GM19438 (cell line): ENCODE data around the gene SPPL2C.

Source experiments
- ATAC-seq: cut with Tn5 transposase; IDR thresholded peaks from one replicate; pipeline ENCODE4 v1.9.1; 2021; ENCODE audit warnings: low read depth; ENCODE audit not compliant: unreplicated experiment

The SPPL2C gene

DNA sequence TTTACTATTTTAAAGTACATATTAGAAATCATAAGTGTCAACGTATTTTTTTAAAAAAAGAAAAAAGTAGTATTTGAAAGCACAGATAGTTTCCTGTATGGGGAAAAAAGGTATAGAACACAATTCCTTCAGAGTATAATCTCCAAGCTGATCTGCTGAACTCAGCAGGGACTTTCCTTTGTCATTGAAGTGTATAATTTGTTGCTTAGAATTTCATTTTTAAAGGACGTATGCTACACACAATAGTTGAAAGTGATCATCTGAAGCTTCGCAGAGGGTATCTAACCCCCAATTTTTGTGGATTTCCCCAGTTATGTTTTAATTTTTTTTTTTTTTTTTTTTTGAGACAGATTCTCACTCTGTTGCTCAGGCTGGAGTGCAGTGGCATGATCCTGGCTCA is 29.5 kb downstream of the SPPL2C start:
- ATAC-seq, result no peak

DNA sequence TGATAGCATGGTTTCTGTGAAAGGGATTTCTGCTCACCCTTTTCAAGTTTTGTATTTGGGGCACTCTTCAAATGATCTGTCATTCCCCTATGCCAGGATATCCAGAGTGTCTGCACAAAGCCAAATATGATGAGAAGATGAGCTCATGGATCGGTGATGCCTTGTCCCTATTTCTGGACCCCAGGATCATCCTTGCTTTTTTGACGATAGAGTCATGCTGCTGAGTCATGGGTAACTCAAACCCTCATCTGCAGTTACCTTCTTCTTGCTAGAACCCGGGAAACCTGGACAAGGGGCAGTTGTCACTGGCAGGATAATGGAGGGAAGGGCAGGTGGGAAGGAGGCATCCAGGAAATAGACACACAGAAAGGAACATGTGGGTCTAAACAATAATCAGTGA is 31.9 kb downstream of the SPPL2C start:
- no peak for ATAC-seq

DNA sequence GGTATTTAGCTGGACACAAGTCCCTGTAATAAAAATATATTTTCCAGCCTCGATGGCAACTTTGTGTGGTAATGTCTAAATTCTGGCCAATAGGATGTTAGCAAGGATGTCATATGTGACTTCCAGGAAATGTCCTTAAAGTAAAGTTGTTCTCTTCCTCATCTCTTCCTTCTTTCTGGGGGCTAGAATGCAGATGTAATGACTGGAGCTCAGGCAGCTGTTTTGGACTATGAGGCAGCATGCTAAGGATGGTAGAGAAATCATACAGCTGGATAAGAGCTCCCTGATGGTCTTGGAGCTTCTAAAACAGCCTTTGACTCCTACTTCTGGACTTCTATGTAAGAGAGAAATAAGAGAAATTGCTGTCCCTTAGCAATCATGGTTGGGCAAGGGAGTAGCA is 32.8 kb downstream of the SPPL2C start:
- no peak for ATAC-seq

DNA sequence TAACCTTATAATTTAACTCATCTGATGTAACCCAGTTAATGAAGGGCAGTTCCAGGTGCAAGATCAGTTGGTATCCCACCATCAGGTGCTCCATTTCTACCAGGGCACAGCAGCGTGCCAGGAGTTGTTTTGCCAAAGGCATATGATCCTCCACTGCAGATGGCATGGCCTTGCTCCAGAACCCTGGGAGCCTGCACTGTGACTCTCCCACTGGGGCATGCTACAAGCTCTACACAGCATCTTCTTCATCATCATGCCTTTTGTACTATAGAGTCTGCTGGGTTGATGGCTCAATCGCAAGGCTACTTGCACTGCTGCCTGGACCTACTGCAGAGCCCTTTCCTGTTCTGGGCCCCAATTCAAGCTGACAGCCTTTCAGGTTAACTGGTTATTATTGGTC is 38.4 kb downstream of the SPPL2C start:
- no peak for ATAC-seq

DNA sequence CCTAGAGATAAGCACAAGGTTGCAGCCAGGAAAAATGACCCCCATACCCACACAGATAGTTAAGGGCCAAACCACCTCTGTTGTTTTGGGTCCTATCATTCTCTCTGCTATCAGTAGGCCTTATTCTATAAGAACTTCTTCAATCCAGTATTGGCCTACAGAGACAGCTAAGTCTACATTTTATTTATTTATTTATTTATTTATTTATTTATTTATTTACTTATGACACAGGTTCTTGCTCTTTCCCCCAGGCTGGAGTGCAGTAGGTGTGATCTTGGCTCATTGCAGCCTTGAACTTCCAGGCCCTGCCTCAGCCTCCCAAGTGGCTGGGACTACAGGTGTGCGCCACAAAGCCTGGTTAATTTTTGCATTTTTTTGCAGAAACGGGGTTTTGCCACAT is 42.2 kb downstream of the SPPL2C start:
- ATAC-seq, result no peak

DNA sequence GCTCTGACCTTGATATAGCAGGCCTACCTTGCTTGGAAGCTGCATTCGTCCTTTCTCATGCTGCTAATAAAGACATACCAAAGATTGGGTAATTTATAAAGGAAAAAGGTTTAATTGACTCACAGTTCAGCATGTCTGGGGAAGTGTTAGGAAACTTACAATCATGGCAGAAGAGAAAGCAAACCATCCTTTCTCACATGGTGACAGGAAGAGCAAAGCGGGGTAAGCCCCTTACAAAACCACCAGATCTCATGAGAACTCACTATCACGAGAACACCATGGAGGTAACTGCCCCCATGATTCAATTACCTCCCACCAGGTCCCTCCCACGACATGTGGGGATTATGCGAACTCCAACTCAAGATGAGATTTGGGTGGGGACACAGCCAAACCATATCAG is 43.7 kb downstream of the SPPL2C start:
- ATAC-seq, result no peak

DNA sequence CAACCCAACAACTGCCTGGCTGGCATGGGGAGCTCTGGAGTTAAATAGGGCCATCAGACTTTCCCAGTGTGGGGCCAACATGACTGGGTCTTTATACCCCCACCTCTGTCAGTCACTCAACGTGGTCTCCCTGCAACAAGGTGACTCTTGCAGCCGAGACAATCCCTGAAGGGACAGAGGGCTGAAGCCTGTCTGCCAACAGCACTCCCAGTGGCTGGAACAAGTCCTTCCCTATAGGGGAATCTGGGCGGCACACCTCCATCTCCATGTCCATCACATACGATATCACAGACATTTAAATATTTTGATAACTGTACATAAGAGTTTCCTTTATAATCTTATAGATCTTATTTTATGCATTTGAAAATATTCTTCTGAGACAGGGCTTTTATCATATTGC is 44.9 kb downstream of the SPPL2C start:
- no peak for ATAC-seq

DNA sequence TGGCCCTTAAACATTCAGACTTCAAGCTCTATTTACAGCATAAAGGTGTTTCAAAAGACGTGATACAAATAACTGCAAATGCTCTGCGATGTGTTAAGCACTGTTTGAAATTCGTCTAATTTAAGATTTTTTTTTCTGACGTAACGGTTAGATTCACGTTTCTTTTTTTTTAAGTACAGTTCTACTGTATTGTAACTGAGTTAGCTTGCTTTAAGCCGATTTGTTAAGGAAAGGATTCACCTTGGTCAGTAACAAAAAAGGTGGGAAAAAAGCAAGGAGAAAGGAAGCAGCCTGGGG is 49.0 kb downstream of the SPPL2C start:
- ATAC-seq, result no peak

DNA sequence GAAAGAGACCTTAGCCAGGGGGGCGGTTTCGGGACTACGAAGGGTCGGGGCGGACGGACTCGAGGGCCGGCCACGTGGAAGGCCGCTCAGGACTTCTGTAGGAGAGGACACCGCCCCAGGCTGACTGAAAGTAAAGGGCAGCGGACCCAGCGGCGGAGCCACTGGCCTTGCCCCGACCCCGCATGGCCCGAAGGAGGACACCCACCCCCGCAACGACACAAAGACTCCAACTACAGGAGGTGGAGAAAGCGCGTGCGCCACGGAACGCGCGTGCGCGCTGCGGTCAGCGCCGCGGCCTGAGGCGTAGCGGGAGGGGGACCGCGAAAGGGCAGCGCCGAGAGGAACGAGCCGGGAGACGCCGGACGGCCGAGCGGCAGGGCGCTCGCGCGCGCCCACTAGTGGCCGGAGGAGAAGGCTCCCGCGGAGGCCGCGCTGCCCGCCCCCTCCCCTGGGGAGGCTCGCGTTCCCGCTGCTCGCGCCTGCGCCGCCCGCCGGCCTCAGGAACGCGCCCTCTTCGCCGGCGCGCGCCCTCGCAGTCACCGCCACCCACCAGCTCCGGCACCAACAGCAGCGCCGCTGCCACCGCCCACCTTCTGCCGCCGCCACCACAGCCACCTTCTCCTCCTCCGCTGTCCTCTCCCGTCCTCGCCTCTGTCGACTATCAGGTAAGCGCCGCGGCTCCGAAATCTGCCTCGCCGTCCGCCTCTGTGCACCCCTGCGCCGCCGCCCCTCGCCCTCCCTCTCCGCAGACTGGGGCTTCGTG is 49.5 kb downstream of the SPPL2C start, which contains the start of gene MAPT:
MAPT (plus strand) TSS at position 533 of the 763 bp plus-strand sequence. CDS start 67,784 bp downstream, outside the sequence.
- ATAC-seq, result peak; percentile 75

DNA sequence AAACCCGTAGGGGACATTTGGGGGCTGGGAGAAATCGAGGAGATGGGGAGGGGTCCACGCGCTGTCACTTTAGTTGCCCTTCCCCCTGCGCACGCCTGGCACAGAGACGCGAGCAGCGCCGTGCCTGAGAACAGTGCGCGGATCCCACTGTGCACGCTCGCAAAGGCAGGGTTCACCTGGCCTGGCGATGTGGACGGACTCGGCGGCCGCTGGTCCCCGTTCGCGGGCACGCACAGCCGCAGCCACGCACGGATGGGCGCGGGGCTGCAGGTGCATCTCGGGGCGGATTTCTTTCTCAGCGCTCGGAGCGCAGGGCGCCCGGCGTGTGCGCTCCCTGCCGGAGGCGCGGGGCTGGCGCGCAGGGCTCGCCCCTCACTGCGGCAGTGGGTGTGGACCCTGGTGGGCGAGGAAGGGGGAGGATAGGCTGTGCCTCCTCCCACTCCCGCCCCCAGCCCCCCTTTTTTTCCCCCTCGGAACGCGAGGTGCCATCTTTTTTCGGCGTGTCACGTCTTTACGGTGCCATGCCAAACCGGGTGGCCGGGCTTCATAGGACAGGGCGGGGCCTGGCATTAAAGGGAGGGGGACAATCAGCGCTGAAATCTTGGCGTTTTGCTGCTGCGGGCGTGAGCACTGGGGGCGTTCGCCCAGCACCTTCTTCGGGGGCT is 50.8 kb downstream of the SPPL2C start:
- no peak for ATAC-seq

DNA sequence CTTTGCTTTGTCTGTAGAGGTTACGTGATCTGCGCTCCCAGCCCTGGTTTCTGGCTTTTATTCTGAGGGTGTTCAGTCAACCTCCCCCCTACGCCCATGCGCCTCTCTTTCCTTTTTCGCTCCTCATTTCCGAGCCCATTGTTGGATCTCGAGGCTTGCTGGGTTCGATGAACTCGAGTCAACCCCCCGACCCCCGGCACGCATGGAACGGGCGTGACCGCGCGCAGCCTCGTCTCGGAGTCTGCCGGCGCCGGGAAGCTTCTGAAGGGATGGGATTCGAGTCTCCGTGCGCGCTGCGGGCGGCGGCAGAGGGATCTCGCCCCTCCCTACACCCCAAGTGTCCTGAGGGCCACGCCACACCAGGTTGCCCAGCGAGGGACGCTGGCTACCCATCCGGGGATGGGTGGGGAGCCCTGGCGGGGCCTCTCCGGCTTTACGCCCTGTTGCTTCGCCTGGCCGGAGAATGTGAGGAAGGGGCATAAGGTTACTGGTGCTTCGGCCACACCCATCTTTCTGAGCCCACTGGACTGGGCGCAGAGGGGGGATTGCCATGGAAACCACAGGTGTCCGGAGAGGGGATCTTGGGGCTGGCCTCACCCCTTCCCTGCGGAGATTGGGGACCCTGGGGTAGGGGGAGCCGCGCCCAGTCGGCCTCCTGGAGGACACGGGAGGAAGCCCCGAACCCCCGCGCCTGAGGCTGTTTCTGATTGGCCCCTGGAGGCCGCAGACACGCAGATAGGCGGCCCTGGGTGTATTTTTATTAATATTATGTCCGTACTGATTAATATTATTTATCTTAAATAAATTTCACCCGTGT is 51.5 kb downstream of the SPPL2C start:
- no peak for ATAC-seq
